ENCODE measurements around the gene DHX16.
A peak's percentile ranks its signal among the peaks of the same experiment; 100 is the strongest.

DHX16 gene

GRCh38 chr6:30626484-30627366, 46.1 kb downstream of the DHX16 start, which contains the start of gene ATAT1:
TSS of gene ATAT1 (plus strand) at chr6:30626874.
- DNase-seq, result peak; percentile 90

- no peak for DNase-seq
Observed at GRCh38 chr6:30625511-30625910, 47.3 kb downstream of the DHX16 start.

GRCh38 chr6:30619561-30619960, 53.2 kb downstream of the DHX16 start:
- no peak for DNase-seq

- peak; percentile 63 for DNase-seq
Observed at GRCh38 chr6:30618270-30618797, 54.5 kb downstream of the DHX16 start.

GRCh38 chr6:30617565-30618269, 55.1 kb downstream of the DHX16 start, which contains the start of gene MRPS18B:
TSS of gene MRPS18B (plus strand) at chr6:30617840. CDS start at chr6:30617866, 26 bp downstream.
- peak; percentile 98 for DNase-seq

GRCh38 chr6:30616811-30617564, 55.8 kb downstream of the DHX16 start, which contains the start of gene PPP1R10:
TSS of gene PPP1R10 (minus strand) at chr6:30617243. CDS start at chr6:30609944, 7,299 bp downstream.
- DNase-seq, result peak; percentile 100

GRCh38 chr6:30615958-30616810, 56.6 kb downstream of the DHX16 start:
- peak; percentile 79 for DNase-seq

GRCh38 chr6:30615219-30615957, 57.4 kb downstream of the DHX16 start:
- DNase-seq, result peak; percentile 88

- DNase-seq, result peak; percentile 99
Observed at GRCh38 chr6:30614843-30615218, 58.0 kb downstream of the DHX16 start.

- no peak for DNase-seq
Observed at GRCh38 chr6:30614044-30614842, 58.6 kb downstream of the DHX16 start.

- no peak for DNase-seq
Observed at GRCh38 chr6:30613251-30614043, 59.4 kb downstream of the DHX16 start.

- DNase-seq, result peak; percentile 33
Observed at GRCh38 chr6:30612687-30613248, 60.0 kb downstream of the DHX16 start.

GRCh38 chr6:30612213-30612612, 60.6 kb downstream of the DHX16 start:
- DNase-seq, result peak; percentile 44

- no peak for DNase-seq
Observed at GRCh38 chr6:30611856-30612194, 61.0 kb downstream of the DHX16 start.

- DNase-seq, result no peak
Observed at GRCh38 chr6:30611150-30611855, 61.5 kb downstream of the DHX16 start.

- no peak for DNase-seq
Observed at GRCh38 chr6:30610065-30610464, 62.7 kb downstream of the DHX16 start.

GRCh38 chr6:30603961-30604360, 68.8 kb downstream of the DHX16 start:
- DNase-seq, result no peak

Measured in NCI-H82 (cell line).